Kasumi-1 (cell line): Measurements from ENCODE around the gene STAC3.

Source experiments
- DNase-seq, 2 experiments: peaks; one replicate each; lab custom pipeline; 2025; lab: John Stamatoyannopoulos, UW

The STAC3 gene

DNA sequence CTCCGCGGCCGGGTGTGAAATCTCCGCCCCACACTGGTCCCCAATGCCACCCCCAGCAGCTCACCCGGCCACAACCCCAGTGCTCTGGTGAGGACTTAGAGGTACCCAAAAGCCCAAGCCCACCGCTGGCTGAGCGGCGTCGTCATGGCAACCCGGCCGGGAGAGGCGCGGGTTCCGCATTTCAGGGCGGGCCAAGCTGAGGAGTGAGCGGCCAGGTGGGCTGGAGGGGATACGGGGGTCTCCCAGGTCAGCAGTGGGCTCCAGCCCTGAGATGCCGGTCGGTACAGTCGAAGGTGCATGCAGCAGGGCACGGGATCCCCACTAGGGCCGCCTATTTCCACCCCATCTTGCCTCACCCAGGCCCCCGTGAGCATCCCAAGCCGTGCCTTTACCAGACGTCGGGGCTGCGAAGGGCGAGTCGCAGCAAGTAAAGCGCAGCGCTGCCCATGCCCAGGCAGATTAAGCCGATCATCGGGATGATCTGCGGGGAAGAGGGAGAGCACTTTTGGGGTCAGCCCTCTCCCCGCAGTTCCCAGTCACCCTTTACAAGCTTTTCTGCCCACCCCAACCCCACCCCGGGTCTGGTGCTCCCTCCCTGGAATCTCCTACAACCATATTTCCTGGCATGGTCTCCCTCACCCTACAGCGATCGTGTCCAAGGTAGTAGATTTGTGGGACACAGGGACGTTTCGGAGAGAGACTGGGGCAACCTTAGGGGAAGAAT lies 14.6 kb downstream of the STAC3 start:
- DNase-seq, result no peak

DNA sequence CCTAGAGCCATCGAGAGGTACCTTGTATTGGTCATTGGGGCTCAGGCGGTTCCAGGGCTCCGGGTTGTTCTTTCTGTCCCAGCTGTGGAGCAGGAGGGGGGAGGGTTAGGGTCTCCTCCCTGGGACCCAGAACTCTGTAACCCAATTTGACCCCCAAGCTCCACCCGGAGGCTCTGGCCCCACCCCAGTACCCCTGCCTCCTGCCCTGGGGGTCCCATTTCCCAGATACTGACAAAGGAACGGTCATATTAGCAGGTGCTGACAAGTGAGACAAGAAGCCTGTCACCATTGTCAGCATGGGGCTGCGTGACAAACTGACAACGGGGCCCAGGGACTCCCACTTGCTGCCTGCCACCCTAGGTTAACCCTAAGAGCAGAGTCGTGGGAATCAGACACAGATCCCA lies 15.3 kb downstream of the STAC3 start:
- DNase-seq, result no peak

DNA sequence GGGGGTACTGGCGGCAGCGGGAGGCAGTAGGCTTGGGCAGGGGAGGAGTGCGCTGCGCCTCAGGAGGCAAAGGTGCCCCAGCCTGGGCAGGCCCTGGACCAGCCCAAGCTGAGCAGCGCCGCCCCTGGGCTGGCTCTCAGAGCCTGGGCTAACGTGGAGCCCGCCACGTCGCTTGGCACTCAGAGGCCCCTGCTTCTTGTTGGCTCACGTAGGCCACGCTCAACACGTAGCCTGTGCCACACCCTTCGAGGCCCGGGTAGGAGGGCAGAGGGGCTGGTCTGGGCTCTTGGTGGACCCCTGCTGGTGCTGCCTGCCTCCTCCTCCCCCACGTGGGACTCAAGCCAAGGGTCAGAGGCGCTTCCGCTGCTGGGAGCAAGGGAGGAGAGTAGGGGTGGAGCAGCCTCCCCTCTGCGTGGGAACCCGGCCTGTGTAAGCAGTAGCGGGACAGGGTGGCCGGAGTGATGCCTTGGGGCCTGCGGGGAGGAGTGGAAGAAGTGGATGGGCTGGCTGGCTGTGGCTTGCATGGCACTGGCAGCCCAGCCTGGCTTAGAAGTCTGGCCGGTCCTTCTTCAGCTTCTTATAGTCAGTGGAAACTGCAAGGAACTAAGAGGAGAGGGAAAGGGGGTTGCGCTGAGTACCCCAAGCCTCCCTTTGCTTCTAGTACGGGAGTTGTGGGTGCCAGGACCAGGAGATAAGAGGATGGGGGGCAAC lies 15.8 kb downstream of the STAC3 start:
- DNase-seq, result no peak

DNA sequence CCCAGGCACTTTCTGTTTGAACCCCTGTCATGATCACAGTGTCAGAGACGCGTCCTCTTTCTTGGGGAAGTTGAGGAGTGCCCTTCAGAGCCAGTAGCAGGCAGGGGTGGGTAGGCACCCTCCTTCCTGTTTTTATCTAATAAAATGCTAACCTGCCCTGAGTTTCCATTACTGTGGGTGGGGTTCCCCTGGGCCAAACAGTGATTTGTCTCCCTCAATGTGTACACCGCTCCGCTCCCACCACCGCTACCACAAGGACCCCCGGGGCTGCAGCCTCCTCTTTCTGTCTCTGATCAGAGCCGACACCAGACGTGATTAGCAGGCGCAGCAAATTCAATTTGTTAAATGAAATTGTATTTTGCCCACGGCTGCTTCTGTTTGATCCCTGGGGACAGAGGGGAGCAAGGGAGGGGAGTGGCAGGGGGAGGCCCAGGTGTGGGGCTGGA lies 16.4 kb downstream of the STAC3 start:
- DNase-seq, result no peak

DNA sequence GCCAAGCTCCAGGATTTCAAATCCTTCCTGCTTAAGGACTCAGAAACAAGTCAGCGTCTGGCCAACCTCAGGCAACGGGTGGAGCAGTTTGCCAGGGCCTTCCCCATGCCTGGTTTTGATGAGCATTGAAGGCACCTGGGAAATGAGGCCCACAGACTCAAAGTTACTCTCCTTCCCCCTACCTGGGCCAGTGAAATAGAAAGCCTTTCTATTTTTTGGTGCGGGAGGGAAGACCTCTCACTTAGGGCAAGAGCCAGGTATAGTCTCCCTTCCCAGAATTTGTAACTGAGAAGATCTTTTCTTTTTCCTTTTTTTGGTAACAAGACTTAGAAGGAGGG lies 16.8 kb downstream of the STAC3 start:
- DNase-seq, result no peak

DNA sequence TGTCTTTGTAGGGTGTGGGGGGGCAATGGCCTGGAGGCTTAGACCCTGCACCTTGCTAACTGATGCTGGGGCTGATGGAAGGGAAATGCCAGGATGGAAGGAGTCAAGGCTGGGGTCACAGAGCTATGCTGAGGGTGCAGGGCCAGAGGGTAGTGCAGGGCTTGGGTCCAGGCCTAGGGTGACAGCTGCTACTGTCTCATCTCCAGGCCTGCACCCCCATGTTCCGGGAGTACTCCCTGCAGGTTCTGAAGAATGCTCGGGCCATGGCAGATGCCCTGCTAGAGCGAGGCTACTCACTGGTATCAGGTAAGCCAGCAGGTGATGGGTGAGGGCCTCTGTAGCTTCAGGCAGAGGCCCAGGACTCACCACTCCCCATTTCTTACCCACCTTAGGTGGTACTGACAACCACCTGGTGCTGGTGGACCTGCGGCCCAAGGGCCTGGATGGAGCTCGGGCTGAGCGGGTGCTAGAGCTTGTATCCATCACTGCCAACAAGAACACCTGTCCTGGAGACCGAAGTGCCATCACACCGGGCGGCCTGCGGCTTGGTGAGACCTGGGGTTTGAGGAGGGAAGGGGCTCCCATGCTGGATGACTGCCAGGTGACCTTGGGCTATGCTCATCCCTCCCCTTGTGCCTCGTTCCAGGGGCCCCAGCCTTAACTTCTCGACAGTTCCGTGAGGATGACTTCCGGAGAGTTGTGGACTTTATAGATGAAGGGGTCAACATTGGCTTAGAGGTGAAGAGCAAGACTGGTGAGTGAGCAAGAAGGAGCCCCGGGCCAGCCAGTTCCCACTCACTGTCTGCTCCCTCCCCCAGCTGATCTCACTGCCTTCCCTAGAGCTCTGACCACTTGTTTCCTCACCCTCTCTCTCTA lies 17.4 kb downstream of the STAC3 start:
- no peak for DNase-seq

DNA sequence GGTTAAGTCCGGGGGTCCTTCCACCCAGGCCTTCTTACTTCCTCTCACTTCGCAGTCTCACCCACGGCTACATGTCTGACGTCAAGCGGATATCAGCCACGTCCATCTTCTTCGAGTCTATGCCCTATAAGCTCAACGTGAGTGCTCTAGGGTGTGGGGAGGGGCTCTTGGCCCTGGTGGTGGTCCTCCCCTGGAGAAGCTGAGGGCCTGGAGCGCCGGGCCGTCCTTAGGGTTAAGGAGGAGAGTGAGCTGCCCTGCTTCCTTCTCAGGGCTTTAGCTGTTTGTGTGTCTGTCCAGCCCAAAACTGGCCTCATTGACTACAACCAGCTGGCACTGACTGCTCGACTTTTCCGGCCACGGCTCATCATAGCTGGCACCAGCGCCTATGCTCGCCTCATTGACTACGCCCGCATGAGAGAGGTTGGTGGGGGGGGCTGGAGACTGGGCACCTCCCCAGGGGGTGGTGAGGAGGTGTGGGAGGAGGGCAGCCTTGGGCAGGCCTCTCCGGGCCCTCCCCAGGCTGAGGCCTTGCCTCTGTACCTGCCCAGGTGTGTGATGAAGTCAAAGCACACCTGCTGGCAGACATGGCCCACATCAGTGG lies 18.7 kb downstream of the STAC3 start:
- no peak for DNase-seq

DNA sequence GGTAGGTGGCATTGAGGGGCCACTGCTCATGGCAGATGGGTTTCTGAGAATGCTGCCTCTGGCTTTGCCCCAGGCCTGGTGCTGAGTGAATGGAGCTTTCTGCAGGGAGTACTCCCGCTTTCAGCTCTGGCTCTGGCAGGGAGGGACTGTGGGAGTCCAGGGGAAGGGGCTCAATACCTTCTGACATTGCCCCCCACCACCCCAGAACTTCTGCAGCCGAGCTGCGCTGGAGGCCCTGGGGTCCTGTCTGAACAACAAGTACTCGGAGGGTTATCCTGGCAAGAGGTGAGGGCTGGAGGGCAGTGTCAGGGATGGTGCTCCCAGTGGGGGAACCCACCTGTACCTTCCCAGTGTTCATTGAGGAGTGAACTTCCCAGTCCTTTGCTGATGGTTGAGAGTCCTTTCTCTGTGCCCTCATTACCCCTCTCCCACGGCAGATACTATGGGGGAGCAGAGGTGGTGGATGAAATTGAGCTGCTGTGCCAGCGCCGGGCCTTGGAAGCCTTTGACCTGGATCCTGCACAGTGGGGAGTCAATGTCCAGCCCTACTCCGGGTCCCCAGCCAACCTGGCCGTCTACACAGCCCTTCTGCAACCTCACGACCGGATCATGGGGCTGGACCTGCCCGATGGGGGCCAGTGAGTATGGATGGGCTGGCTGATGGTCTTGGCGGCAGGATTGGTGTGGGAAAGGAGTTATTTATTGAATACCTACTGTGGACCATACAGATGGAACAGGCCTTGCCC lies 19.5 kb downstream of the STAC3 start:
- no peak for DNase-seq

DNA sequence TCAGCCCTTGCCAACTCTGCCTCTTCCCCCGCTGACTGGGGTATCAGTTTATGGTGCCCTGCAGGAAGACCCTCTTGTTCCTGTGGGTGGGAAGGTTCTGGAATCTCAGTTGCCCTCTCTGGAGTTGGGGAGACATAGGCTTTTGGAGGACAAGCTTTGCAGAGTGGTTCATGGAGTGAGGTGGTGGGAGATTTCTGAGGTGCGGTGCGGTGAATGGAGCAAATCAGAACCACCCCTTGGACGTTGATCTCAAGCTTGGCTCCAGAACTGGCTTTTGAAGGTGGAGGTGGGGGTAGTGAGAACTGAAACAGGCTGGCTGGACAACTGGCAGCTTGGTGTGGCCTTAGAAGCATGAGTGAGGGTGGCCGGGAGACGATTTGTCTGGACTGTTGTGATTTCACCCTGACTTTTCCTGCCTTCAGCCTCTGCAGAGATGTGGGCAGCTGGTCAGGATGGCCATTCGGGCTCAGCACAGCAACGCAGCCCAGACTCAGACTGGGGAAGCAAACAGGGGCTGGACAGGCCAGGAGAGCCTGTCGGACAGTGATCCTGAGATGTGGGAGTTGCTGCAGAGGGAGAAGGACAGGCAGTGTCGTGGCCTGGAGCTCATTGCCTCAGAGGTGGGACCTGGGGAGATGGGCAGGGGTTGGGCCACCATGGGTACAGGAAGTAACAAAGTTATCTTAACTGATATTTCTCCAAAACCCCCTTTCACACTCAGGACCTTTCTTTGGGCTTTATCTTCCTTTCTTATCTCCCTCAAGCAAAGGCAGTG lies 20.4 kb downstream of the STAC3 start:
- no peak for DNase-seq

DNA sequence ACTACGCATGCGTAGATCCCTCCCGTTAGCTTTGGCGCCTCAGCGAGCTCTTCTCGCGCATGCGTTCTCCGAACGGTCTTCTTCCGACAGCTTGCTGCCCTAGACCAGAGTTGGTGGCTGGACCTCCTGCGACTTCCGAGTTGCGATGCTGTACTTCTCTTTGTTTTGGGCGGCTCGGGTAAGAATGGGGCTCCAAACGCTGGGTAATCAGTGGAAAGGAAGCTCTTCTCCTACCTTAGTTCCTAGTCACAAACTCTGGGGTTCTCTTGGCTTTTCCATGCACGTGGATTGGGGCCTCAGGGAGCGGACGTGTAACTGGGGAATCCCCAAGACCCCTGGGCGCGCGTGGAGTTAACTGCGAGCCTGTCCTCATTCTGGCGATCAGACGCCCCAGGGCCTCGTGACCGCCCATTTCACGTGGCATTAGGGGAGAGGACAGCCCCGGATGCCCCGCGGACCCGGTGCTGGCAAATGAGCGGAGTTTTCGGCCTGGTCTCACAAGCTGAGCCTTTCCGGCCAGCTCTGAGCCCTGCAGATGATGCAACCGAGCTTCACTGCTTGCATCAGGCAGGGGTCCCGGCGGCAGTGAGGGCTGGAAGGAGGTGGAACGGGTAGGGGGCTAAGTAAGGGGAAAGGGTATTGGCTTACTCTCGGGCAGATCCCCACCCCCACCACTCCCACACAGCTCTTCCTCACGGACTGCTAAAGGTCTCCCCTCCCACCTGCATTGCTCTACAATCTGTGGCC lies 21.2 kb downstream of the STAC3 start, which contains the start of gene SHMT2:
TSS of gene SHMT2 (plus strand) at position 78 of the 747 bp plus-strand sequence. CDS start at position 146, 68 bp downstream.
- peak; percentile 91 to 93 for DNase-seq

DNA sequence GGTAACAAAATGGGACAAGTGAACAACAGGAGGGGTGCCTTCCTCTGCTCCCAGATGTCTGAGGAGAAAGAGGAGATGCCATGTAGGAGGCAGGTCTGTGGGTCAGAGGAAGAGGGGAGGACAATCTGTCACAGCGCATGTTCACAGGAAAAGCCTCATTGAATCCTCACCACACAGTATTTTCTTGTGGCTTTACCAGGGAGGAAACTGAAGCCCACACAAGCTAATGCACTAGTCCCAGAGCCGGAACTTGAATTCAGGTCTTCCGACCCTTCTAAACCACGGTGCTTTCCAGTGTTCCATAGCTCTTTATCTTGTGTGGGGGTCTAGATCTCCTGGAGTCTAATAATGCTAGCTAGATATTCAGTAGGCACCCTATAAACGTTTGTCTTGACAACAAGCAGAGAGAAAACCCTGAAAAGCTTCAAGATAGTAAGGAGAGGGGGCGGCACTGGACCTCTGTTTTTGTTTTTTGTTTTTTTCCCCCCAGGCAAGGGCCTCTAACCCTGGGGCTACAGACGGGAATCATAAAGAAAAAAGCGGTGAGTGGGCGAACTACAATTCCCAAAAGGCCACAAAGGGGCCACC lies 21.8 kb downstream of the STAC3 start:
- peak; percentile 78 for DNase-seq

DNA sequence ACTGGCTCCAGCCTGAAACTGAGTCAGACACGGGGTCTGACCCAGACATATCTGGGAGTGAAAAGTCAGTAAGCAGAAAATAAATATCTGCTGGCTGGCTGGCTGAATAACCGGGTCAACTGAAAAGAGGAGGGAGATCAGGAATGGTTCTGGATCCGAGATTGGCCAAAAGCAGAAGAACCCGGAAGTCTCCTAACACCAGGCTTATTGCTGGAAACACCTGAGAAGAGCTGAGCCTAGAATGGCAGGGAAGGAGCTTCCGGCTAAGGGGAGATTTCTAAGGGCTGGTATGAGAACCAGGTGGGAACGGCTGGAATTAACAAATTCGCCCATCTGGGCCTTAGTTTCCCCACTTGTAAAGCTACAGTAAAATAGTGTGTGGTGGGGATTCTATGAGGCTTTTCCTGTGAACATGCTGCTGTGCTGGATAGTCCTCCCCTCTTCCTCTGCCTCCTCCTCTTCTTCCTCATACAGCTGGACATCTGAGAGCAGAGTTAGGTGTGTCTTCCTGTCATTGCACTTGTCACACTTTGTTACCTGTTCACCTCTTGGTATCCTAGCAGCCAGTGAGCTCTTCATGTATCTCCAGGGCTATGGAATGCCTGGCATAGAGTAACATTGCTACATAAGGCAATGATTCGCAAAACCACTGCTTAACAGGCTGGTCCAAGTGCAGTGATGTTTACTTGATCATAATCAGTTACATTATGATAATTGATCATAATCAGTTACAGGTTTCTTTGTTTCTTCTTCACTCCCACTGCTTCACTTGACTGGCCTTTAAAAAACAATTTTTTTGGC lies 23.5 kb downstream of the STAC3 start:
- no peak for DNase-seq

DNA sequence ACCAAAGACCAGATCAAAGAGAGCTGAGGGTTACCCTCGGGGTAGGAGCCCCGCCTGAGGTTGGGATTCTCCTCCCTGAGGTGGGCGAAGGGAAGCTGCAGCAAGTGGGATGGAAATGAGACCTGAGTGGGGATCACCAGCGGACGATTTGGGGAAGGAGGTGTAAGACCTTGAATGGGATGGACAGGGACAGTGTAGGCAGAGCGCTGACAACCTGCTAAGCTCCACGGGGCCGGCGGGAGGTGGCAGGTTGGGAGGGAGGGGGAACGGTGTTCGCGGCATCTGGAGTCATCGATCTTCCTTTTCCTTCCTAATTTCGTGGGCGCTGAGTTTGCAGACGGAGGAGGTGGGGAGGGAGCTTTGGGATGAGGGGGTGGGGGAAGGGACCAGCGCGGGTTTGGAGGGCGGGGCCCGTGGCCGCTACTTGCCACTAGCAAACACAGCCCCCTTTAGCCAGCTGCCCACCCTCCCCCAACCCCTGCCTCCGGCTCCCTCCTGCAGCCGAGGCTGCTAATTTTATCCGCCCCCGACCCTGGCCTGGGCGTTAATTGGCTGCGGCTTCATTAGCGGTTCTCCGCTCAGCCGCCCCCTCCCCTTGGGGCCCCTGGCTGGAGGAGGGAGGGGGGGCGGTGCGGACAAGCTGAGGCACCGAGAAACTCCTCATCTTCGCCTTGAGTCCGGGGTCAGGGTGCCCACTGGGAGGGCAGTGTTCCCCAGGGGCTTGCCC lies 24.2 kb downstream of the STAC3 start:
- no peak for DNase-seq

DNA sequence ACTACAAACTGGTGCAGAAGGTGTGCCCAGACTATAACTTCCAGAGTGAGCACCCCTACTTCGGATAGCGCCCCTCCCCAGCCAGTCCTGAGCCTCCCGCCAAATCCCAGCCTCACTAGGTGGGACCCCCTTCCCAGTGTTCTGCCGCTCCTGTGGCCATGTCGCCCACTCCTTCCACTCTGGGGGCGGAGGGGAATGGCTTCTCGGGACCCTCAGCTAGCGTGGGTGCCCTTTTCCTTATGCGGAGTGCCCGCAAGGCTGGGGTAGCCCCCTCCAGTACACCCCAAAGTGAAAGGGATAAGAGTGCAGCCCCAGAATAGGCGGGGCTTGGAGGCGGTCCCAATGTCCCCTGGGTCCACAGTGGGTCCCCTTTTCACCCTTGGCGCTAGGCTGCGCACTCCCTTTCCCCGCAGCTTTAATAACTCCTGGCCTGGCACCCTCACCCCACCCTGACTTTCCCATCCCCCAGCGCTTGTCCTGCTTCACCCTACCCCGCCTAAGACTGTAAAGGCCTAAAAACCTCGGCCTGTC lies 25.2 kb downstream of the STAC3 start:
- DNase-seq, result no peak

DNA sequence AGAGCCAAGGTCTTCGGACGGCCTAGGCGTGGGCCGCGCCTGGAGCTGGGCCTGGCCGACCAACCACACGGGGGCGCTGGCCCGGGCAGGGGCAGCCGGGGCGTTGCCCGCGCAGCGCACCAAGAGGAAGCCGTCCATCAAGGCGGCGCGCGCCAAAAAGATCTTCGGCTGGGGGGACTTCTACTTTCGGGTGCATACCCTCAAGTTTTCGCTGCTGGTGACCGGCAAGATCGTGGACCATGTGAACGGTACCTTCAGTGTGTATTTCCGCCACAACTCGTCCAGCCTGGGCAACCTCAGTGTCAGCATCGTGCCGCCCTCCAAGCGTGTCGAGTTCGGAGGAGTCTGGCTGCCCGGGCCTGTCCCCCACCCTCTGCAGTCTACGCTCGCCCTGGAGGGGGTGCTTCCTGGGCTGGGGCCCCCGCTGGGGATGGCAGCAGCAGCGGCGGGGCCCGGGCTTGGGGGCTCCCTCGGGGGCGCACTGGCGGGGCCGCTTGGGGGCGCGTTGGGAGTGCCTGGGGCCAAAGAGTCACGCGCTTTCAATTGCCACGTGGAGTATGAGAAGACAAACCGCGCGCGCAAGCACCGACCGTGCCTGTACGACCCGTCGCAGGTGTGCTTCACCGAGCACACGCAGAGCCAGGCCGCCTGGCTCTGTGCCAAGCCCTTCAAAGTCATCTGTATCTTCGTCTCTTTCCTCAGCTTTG lies 25.9 kb downstream of the STAC3 start:
- DNase-seq, result peak in 1 of 2 experiments; percentile 40

DNA sequence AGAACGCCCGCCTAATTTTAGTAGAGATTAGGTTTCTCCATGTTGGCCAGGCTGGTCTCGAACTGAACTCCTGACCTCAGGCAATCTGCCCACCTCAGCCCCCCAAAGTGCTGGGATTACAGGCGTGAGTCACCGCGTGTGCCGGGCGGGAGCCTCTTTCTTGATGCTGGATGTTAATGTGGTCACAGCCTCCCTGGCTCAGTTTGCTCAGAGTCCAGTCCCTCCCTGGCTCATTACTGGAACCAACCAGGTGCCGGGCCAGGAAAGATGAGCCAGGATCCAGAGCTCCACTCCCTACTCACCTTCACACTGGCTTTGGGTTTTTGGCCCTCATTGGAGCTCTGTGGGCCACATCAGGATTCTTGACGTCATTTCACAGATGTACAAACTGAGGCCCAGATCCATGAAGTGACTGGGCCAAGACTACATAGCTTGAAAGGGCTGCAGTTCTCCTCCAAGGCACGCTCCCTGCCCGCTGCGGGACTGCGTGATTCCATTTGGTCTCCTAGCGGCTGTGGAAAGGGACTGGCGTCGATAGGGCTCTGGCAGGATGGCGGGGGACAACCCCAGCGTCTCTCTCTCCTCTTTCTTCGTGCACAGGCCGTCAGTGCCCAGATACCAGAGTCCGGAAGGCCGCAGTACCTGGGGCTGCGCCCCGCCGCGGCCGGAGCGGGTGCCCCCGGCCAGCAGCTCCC lies 26.6 kb downstream of the STAC3 start:
- DNase-seq, result no peak
